WTC11 (cell line): ENCODE results near the gene PHKB. TPM values are rescaled to one million over a fixed set of nuclear protein-coding genes. Genes with fewer than 3 reads are reported as not detected.
"Not testable (repeated sequence)": the region's sequence is repeated elsewhere in the genome, so short reads cannot be mapped to it uniquely, and the experiment has no call there.

ENCODE experiments used
- ATAC-seq: fragments of 200-7000 bp; cut with Tn5 transposase; 2 replicates; pipeline ENCODE4 v1.10.0; 2021; ENCODE audit warnings: mild to moderate bottlenecking, moderate library complexity
- CTCF ChIA-PET: fragments of 300-600 bp; sonication (Branson Sonifier 250); formaldehyde crosslinking; loops from one replicate; lab custom pipeline; 2021; ENCODE audit warnings: antibody characterized with exemption; lab: Charles Lee
- POLR2A ChIA-PET: fragments of 350-600 bp; sonication (Branson Sonifier 250); formaldehyde crosslinking; loops from one replicate; lab custom pipeline; 2021; ENCODE audit warnings: antibody characterized with exemption; lab: Charles Lee
- DNase-seq: peaks from one replicate; pipeline ENCODE4 v3.0.0; 2021; ENCODE audit warnings: low spot score
- H3K27ac Mint-ChIP-seq: 2 replicates; pipeline ENCODE4 v1.8.0; 2021; ENCODE audit warnings: mixed read lengths
- H3K27me3 Mint-ChIP-seq: 2 replicates; pipeline ENCODE4 v1.8.0; 2021; ENCODE audit warnings: low read depth, mild to moderate bottlenecking, moderate library complexity, mixed read lengths
- H3K36me3 Mint-ChIP-seq: 2 replicates; pipeline ENCODE4 v1.8.0; 2021; ENCODE audit warnings: mixed read lengths
- H3K4me1 Mint-ChIP-seq: 2 replicates; pipeline ENCODE4 v1.8.0; 2022; ENCODE audit warnings: mixed read lengths
- H3K4me3 Mint-ChIP-seq: 2 replicates; pipeline ENCODE4 v1.8.0; 2021; ENCODE audit warnings: mild to moderate bottlenecking, moderate library complexity, mixed read lengths
- H3K9me3 Mint-ChIP-seq: 2 replicates; pipeline ENCODE4 v1.8.0; 2021; ENCODE audit warnings: mixed read lengths
- ATF6 ChIP-seq: sonication (generic); formaldehyde crosslinking; IDR thresholded peaks from 2 replicates; pipeline ENCODE4 v1.8.1; 2023; ENCODE audit warnings: mild to moderate bottlenecking, missing genetic modification reagents
- CREM ChIP-seq: sonication (generic); formaldehyde crosslinking; IDR thresholded peaks from 2 replicates; pipeline ENCODE4 v1.8.1; 2022; ENCODE audit warnings: mild to moderate bottlenecking, missing genetic modification reagents, moderate library complexity
- E2F1 ChIP-seq: sonication (generic); formaldehyde crosslinking; IDR thresholded peaks from 2 replicates; pipeline ENCODE4 v1.8.0; 2022; ENCODE audit warnings: mild to moderate bottlenecking, missing genetic modification reagents
- ELF4 ChIP-seq: sonication (generic); formaldehyde crosslinking; IDR thresholded peaks from 2 replicates; pipeline ENCODE4 v1.8.1; 2022; ENCODE audit warnings: low read depth, mild to moderate bottlenecking, moderate library complexity, missing genetic modification reagents
- ETV6 ChIP-seq: sonication (generic); formaldehyde crosslinking; IDR thresholded peaks from 2 replicates; pipeline ENCODE4 v1.8.1; 2022; ENCODE audit warnings: mild to moderate bottlenecking, missing genetic modification reagents
- FOXK1 ChIP-seq: sonication (generic); formaldehyde crosslinking; IDR thresholded peaks from 2 replicates; pipeline ENCODE4 v1.8.0; 2022; ENCODE audit warnings: mild to moderate bottlenecking, moderate library complexity, missing genetic modification reagents
- GABPB1 ChIP-seq: sonication (generic); formaldehyde crosslinking; IDR thresholded peaks from 2 replicates; pipeline ENCODE4 v1.8.1; 2023; ENCODE audit warnings: mild to moderate bottlenecking, missing genetic modification reagents
- GTF2I ChIP-seq: fragments of 250-450 bp; sonication (Bioruptor Pico); conservative IDR thresholded peaks from 2 replicates; pipeline ENCODE4 v1.4.0; 2021; ENCODE audit warnings: mild to moderate bottlenecking
- KAT7 ChIP-seq: sonication (generic); formaldehyde crosslinking; IDR thresholded peaks from 2 replicates; pipeline ENCODE4 v1.8.1; 2023; ENCODE audit warnings: missing genetic modification reagents, mild to moderate bottlenecking, borderline replicate concordance
- MLX ChIP-seq: sonication (generic); formaldehyde crosslinking; IDR thresholded peaks from 2 replicates; pipeline ENCODE4 v1.8.1; 2023; ENCODE audit warnings: mild to moderate bottlenecking, missing genetic modification reagents, moderate library complexity
- NFYB ChIP-seq: sonication (generic); formaldehyde crosslinking; conservative IDR thresholded peaks from 2 replicates; pipeline ENCODE4 v1.8.0; 2022; ENCODE audit warnings: low read depth, missing genetic modification reagents
- NR3C1 ChIP-seq: sonication (generic); formaldehyde crosslinking; conservative IDR thresholded peaks from 2 replicates; pipeline ENCODE4 v1.8.1; 2023; ENCODE audit warnings: low read depth, mild to moderate bottlenecking, missing genetic modification reagents
- TEAD1 ChIP-seq: sonication (generic); formaldehyde crosslinking; IDR thresholded peaks from 2 replicates; pipeline ENCODE4 v1.8.0; 2022; ENCODE audit warnings: mild to moderate bottlenecking, missing genetic modification reagents
- total RNA-seq: library from RNA; stranded (reverse); gene quantifications from 3 replicates; pipeline ENCODE4 v1.2.3, GENCODE V29; 2021
- TF ChIP-seq, protein P1 (sequence below): fragments of 250-450 bp; sonication (Bioruptor Pico); IDR thresholded peaks from 2 replicates; pipeline ENCODE4 v1.9.0; 2021; ENCODE audit warnings: mild to moderate bottlenecking
- TF ChIP-seq, protein P2 (sequence below): sonication (generic); formaldehyde crosslinking; IDR thresholded peaks from 2 replicates; pipeline ENCODE4 v1.8.1; 2022; ENCODE audit warnings: missing genetic modification reagents, borderline replicate concordance

Gene PHKB
- total RNA-seq, 1 experiment from 2014 or later: 43.9 TPM

DNA sequence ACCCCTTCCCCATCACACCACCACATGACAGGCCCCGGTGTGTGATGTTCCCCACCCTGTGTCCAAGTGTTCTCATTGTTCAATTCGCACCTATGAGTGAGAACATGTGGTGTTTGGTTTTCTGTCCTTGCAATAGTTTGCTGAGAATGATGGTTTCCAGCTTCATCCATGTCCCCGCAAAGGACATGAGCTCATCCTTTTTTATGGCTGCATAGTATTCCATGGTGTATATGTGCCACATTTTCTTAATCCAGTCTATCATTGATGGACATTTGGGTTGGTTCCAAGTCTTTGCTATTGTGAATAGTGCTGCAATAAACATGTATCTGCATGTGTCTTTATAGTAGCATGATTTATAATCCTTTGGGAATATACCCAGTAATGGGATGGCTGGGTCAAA lies 80.0 kb downstream of the PHKB start:
- H3K27me3 Mint-ChIP-seq, H3K4me1 Mint-ChIP-seq, ATAC-seq, H3K4me3 Mint-ChIP-seq, CTCF ChIA-PET, H3K27ac Mint-ChIP-seq, DNase-seq, POLR2A ChIA-PET: not testable (repeated sequence)
- H3K9me3 Mint-ChIP-seq: peaks cover 72% of the 10 kb centered on the region
- H3K36me3 Mint-ChIP-seq: peaks cover 74% of the 10 kb centered on the region

DNA sequence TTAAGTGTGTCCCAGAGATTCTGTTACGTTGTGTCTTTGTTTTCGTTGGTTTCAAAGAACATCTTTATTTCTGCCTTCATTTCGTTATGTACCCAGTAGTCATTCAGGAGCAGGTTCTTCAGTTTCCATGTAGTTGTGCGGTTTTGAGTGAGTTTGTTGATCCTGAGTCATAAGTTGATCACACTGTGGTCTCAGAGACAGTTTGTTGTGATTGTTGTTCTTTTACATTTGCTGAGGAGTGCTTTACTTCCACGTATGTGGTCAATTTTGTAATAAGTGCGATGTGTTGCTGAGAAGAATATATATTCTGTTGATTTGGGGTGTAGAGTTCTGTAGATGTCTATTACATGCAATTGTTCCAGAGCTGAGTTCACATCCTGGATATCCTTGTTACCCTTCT lies 83.1 kb downstream of the PHKB start:
- DNase-seq, H3K4me3 Mint-ChIP-seq, H3K4me1 Mint-ChIP-seq, ATAC-seq, POLR2A ChIA-PET, H3K27ac Mint-ChIP-seq, CTCF ChIA-PET, H3K27me3 Mint-ChIP-seq: not testable (repeated sequence)
- Mint-ChIP-seq H3K36me3 (peaks cover 85% of the 10 kb centered on the region), H3K9me3 (peaks cover 73% of the 10 kb centered on the region)

DNA sequence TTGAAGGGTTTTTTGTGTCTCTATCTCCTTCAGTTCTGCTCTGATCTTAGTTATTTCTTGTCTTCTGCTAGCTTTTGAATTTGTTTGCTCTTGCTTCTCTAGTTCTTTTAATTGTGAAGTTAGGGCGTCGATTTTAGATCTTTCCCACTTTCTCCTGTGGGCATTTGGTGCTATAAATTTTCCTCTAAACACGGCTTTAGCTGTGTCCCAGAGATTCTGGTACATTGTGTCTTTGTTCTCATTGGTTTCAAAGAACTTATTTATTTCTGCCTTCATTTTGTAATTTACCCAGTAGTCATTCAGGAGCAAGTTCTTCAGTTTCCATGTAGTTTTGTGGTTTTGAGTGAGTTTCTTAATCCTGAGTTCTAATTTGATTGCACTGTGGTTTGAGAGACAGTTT lies 90.1 kb downstream of the PHKB start:
- H3K27ac Mint-ChIP-seq, H3K27me3 Mint-ChIP-seq, CTCF ChIA-PET, H3K4me3 Mint-ChIP-seq, DNase-seq, ATAC-seq, POLR2A ChIA-PET, H3K4me1 Mint-ChIP-seq: not testable (repeated sequence)
- Mint-ChIP-seq H3K36me3 (peaks cover 61% of the 10 kb centered on the region), H3K9me3 (peaks cover 42% of the 10 kb centered on the region)

- CTCF ChIA-PET, POLR2A ChIA-PET, H3K27ac Mint-ChIP-seq, H3K4me3 Mint-ChIP-seq, H3K4me1 Mint-ChIP-seq, H3K27me3 Mint-ChIP-seq, DNase-seq, ATAC-seq: not testable (repeated sequence)
- peaks cover 40% of the 10 kb centered on the region for H3K9me3 Mint-ChIP-seq
- peaks cover 55% of the 10 kb centered on the region for H3K36me3 Mint-ChIP-seq
Observed at GRCh38 chr16:47551767-47552166, 90.6 kb downstream of the PHKB start.

DNA sequence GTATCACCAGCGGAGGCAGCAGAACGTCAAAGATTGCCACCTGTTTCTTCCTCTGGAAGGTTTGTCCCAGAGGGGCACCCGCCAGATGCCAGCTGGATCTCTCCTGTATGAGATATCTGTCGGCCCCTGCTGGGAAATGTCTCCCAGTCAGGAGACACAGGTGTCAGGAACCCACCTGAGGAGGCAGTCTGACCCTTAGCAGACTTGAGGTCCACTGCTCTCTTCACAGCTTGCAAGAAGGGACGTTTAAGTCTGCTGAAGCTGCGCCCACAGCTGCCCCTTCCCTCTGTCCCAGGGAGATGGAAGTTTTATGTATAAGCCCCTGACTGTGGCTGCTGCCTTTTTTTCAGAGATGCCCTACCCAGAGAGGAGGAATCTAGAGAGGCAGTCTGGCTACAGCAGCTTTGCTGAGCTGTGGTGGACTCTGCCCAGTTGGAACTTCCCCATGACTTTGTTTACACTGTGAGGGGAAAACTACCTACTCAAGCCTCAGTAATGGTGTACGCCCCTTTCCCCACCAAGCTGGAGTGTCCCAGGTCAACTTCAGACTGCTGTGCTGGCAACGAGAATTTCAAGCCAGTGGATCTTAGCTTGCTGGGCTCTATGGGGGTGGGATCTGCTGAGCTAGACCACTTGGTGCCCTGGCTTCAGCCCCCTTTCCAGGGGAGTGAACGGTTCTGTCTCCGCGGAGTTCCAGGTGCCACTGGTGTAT lies 92.9 kb downstream of the PHKB start:
- Mint-ChIP-seq H3K36me3 (peaks cover 38% of the 10 kb centered on the region), H3K9me3 (peaks cover 29% of the 10 kb centered on the region), H3K27ac (no peak overlapping the region), H3K4me3 (no peak overlapping the region), H3K27me3 (no peaks in the 10 kb centered on the region; the same call in 1 of the 2 replicates), H3K4me1 (no peaks in the 10 kb centered on the region)
- DNase-seq (no peak), ATAC-seq (no peak)
- POLR2A ChIA-PET: no interaction called here
- CTCF ChIA-PET: no interaction called here
- TF ChIP-seq NR3C1 (no peak), CREM (no peak), MLX (CRISPR knock-in tag) (no peak), ATF6 (CRISPR knock-in tag) (no peak), E2F1 (CRISPR knock-in tag) (no peak), ELF4 (CRISPR knock-in tag) (no peak), GABPB1 (CRISPR knock-in tag) (no peak; the same call in 1 of the 2 replicates), FOXK1 (CRISPR knock-in tag) (no peak), TEAD1 (CRISPR knock-in tag) (no peak), NFYB (CRISPR knock-in tag) (no peak), GTF2I (CRISPR knock-in tag) (no peak), KAT7 (no peak), ETV6 (CRISPR knock-in tag) (no peak)
- TF ChIP-seq, protein P1, sequence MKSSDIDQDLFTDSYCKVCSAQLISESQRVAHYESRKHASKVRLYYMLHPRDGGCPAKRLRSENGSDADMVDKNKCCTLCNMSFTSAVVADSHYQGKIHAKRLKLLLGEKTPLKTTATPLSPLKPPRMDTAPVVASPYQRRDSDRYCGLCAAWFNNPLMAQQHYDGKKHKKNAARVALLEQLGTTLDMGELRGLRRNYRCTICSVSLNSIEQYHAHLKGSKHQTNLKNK (CRISPR knock-in tag): no peak
- TF ChIP-seq, protein P2, sequence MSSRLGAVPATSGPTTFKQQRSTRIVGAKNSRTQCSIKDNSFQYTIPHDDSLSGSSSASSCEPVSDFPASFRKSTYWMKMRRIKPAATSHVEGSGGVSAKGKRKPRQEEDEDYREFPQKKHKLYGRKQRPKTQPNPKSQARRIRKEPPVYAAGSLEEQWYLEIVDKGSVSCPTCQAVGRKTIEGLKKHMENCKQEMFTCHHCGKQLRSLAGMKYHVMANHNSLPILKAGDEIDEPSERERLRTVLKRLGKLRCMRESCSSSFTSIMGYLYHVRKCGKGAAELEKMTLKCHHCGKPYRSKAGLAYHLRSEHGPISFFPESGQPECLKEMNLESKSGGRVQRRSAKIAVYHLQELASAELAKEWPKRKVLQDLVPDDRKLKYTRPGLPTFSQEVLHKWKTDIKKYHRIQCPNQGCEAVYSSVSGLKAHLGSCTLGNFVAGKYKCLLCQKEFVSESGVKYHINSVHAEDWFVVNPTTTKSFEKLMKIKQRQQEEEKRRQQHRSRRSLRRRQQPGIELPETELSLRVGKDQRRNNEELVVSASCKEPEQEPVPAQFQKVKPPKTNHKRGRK: no peak
